ENCODE data around the gene DYNLT4. TPM values are rescaled to one million over a fixed set of nuclear protein-coding genes. Genes with fewer than 3 reads are reported as not detected.

DYNLT4 gene
- total and polyA plus RNA-seq, 2 of the 13 experiments (the other 11 are each of a cell fraction or from before 2014, with no cell fraction given) = 0.77 TPM; not detected in 1

GRCh38 chr1:44775078-44775929 is 31.8 kb downstream of the DYNLT4 start, which contains the start of gene RPS8 (continued):
- TF ChIP-seq ZBTB40 (IDR thresholded peaks at IDR 0.05) (no peak), ZBTB40 (CRISPR knock-in tag; IDR thresholded peaks at IDR 0.05) (peak; percentile 41; the same call in 1 of the 2 replicates), NR2F2 (IDR thresholded peaks at IDR 0.05; ENCODE audit: borderline replicate concordance, low read depth) (peak; percentile 78), SALL1 (CRISPR knock-in tag; IDR thresholded peaks at IDR 0.05) (peak; percentile 76), ETV6 (CRISPR knock-in tag; conservative IDR thresholded peaks at IDR 0.05) (no peak; the same call in 1 of the 2 replicates), THRA (CRISPR knock-in tag; IDR thresholded peaks at IDR 0.05; ENCODE audit: borderline replicate concordance) (peak; percentile 91), ZFX (CRISPR knock-in tag; IDR thresholded peaks at IDR 0.05; ENCODE audit: low read depth) (peak; percentile 95), PAXIP1 (CRISPR knock-in tag; conservative IDR thresholded peaks at IDR 0.05) (no peak), THYN1 (CRISPR knock-in tag; IDR thresholded peaks at IDR 0.05; ENCODE audit: borderline replicate concordance, low read depth) (no peak), NCOA1 (CRISPR knock-in tag; IDR thresholded peaks at IDR 0.05) (no peak), CHCHD3 (CRISPR knock-in tag; IDR thresholded peaks at IDR 0.05) (no peak), MBD4 (IDR thresholded peaks at IDR 0.05; ENCODE audit: borderline replicate concordance, low read length) (no peak), ZNF496 (CRISPR knock-in tag; IDR thresholded peaks at IDR 0.05; ENCODE audit: insufficient replicate concordance) (no peak), ZFP82 (CRISPR knock-in tag; IDR thresholded peaks at IDR 0.05; ENCODE audit: borderline replicate concordance) (peak; percentile 70; the same call in 1 of the 2 replicates)
